GM21423 (cell line): Measurements from ENCODE around the gene IPO11.
A peak's percentile ranks its signal among the peaks of the same experiment; 100 is the strongest.

ENCODE experiments used
- ATAC-seq: cut with Tn5 transposase; IDR thresholded peaks from one replicate; pipeline ENCODE4 v1.9.1; 2021; ENCODE audit warnings: mild to moderate bottlenecking, moderate library complexity; ENCODE audit not compliant: unreplicated experiment

IPO11 gene

GRCh38 chr5:62432621-62433064 is 20.1 kb downstream of the IPO11 start:
- ATAC-seq, result no peak

GRCh38 chr5:62448528-62448927 is 36.0 kb downstream of the IPO11 start:
- no peak for ATAC-seq

- ATAC-seq, result no peak
These were observed 37.7 kb downstream of the IPO11 start for GRCh38 chr5:62450259-62450658.

- no peak for ATAC-seq
These were observed 44.5 kb downstream of the IPO11 start for GRCh38 chr5:62457071-62457470.

GRCh38 chr5:62460578-62460983 is 48.0 kb downstream of the IPO11 start:
- ATAC-seq, result peak; percentile 86

- ATAC-seq, result no peak
These were observed 49.0 kb downstream of the IPO11 start for GRCh38 chr5:62461561-62461960.

GRCh38 chr5:62465985-62466925 is 53.7 kb downstream of the IPO11 start:
- no peak for ATAC-seq

GRCh38 chr5:62473209-62473608 is 60.6 kb downstream of the IPO11 start:
- ATAC-seq, result no peak

- no peak for ATAC-seq
These were observed 62.5 kb downstream of the IPO11 start for GRCh38 chr5:62475072-62475471.

- ATAC-seq, result no peak
These were observed 65.2 kb downstream of the IPO11 start for GRCh38 chr5:62477801-62478200.

- no peak for ATAC-seq
These were observed 71.0 kb downstream of the IPO11 start for GRCh38 chr5:62483556-62483955.

- no peak for ATAC-seq
These were observed 74.1 kb downstream of the IPO11 start for GRCh38 chr5:62486672-62487071.

- ATAC-seq, result no peak
These were observed 76.0 kb downstream of the IPO11 start for GRCh38 chr5:62488531-62488930.

GRCh38 chr5:62489471-62489870 is 76.9 kb downstream of the IPO11 start:
- ATAC-seq, result no peak

- no peak for ATAC-seq
These were observed 82.2 kb downstream of the IPO11 start for GRCh38 chr5:62494772-62495171.

- no peak for ATAC-seq
These were observed 84.3 kb downstream of the IPO11 start for GRCh38 chr5:62496876-62497275.

GRCh38 chr5:62498961-62499360 is 86.4 kb downstream of the IPO11 start:
- no peak for ATAC-seq

- no peak for ATAC-seq
These were observed 87.2 kb downstream of the IPO11 start for GRCh38 chr5:62499756-62500155.

- no peak for ATAC-seq
These were observed 90.0 kb downstream of the IPO11 start for GRCh38 chr5:62502456-62503101.

- no peak for ATAC-seq
These were observed 91.6 kb downstream of the IPO11 start for GRCh38 chr5:62504129-62504528.

GRCh38 chr5:62506659-62507460 is 94.3 kb downstream of the IPO11 start:
- no peak for ATAC-seq
